Colonic mucosa (tissue), 4 donors: ENCODE results near the gene SHISA9. TPM values are rescaled to one million over a fixed set of nuclear protein-coding genes. Genes with fewer than 3 reads are reported as not detected.

Source experiments
- DNase-seq: peaks from one replicate; pipeline ENCODE4 v3.0.0-alpha.2; 2020
- H3K27ac ChIP-seq: fragments of 200-600 bp; one replicate; pipeline ENCODE4 v1.8.0; 2021
- H3K27me3 ChIP-seq: fragments of 200-600 bp; one replicate; pipeline ENCODE4 v1.8.0; 2021
- H3K36me3 ChIP-seq: fragments of 200-600 bp; one replicate; pipeline ENCODE4 v1.8.0; 2021
- H3K4me1 ChIP-seq: fragments of 200-600 bp; one replicate; pipeline ENCODE4 v1.8.0; 2021; ENCODE audit warnings: mild to moderate bottlenecking
- H3K4me3 ChIP-seq: fragments of 200-600 bp; one replicate; pipeline ENCODE4 v1.8.0; 2021
- H3K9ac ChIP-seq, 2 donors: one replicate each; pipeline ENCODE4 v1.7.0; 2013; ENCODE audit warnings: control low read depth in 2 of 2, low read depth in 2 of 2, low read length in 2 of 2
- H3K9me3 ChIP-seq: fragments of 200-600 bp; one replicate; pipeline ENCODE4 v1.8.0; 2021
- CTCF ChIP-seq: fragments of 200-600 bp; IDR thresholded peaks from one replicate; pipeline ENCODE4 v1.8.0; 2022; ENCODE audit warnings: antibody characterized with exemption, mild to moderate bottlenecking
- intact Hi-C: fragments of 100-400 bp; cut with DNase I; formaldehyde crosslinking; loops from one replicate; pipeline ENCODE4 v1.14.1; 2022
- total RNA-seq, 2 donors: library from RNA; stranded (reverse); fragmentation: NEBNext Ultra II Directional in 1 of 2; extraction: Animal tissue kit (Norgen Biotek cat#: 25700) in 1 of 2; gene quantifications; one replicate each; pipeline ENCODE4 v1.2.1, GENCODE V29; 2021
- donor health status: healthy.
- donor health status: DM: no; HTN: no; CAD: no.
- donor health status: DM: no; HTN: no; CAD: no.

SHISA9 gene
- total RNA-seq, 2 donors from 2014 or later, result 0.74 to 1.3 TPM

- H3K27ac ChIP-seq, result no peak overlapping the region
- DNase-seq, result no peak
- intact Hi-C loops, result no loop called here
- no peaks in the 10 kb centered on the region for H3K36me3 ChIP-seq
- H3K9ac ChIP-seq, result no peak overlapping the region
- H3K9me3 ChIP-seq, result no peaks in the 10 kb centered on the region
- H3K27me3 ChIP-seq, result no peaks in the 10 kb centered on the region
- H3K4me1 ChIP-seq, result no peaks in the 10 kb centered on the region
- no peak for TF ChIP-seq CTCF
- H3K4me3 ChIP-seq, result no peak overlapping the region
Measured at GRCh38 chr16:12885742-12886141, 15.7 kb upstream of the SHISA9 start.

GRCh38 chr16:12891836-12892235 is 9.6 kb upstream of the SHISA9 start:
- Histone ChIP-seq H3K4me1 (no peaks in the 10 kb centered on the region), H3K27ac (no peak overlapping the region), H3K27me3 (no peaks in the 10 kb centered on the region), H3K4me3 (no peak overlapping the region), H3K9ac (no peak overlapping the region), H3K36me3 (no peaks in the 10 kb centered on the region), H3K9me3 (no peaks in the 10 kb centered on the region)
- no peak for TF ChIP-seq CTCF
- no peak for DNase-seq
- intact Hi-C loops, result no loop called here

GRCh38 chr16:12893050-12893750 is 8.2 kb upstream of the SHISA9 start:
- TF ChIP-seq CTCF, result no peak
- Histone ChIP-seq H3K27ac (no peak overlapping the region), H3K27me3 (no peaks in the 10 kb centered on the region), H3K4me3 (no peak overlapping the region), H3K4me1 (no peaks in the 10 kb centered on the region), H3K9ac (no peak overlapping the region), H3K36me3 (no peaks in the 10 kb centered on the region), H3K9me3 (no peaks in the 10 kb centered on the region)
- DNase-seq, result no peak
- intact Hi-C loops, result no loop called here

GRCh38 chr16:12896562-12896961 is 4.8 kb upstream of the SHISA9 start:
- no peak overlapping the region for H3K4me3 ChIP-seq
- H3K27ac ChIP-seq, result no peak overlapping the region
- no peaks in the 10 kb centered on the region for H3K4me1 ChIP-seq
- DNase-seq, result no peak
- H3K36me3 ChIP-seq, result no peaks in the 10 kb centered on the region
- H3K9me3 ChIP-seq, result no peaks in the 10 kb centered on the region
- H3K27me3 ChIP-seq, result peaks cover 11% of the 10 kb centered on the region
- TF ChIP-seq CTCF, result no peak
- no peak overlapping the region for H3K9ac ChIP-seq
- intact Hi-C loops, result no loop called here

- Histone ChIP-seq H3K27ac (no peak overlapping the region), H3K4me3 (no peak overlapping the region), H3K4me1 (no peaks in the 10 kb centered on the region), H3K27me3 (peaks cover 19% of the 10 kb centered on the region), H3K9ac (no peak overlapping the region), H3K9me3 (no peaks in the 10 kb centered on the region), H3K36me3 (no peaks in the 10 kb centered on the region)
- DNase-seq, result no peak
- TF ChIP-seq CTCF, result no peak
- intact Hi-C loops, result no loop called here
Measured at GRCh38 chr16:12898551-12898950, 2.8 kb upstream of the SHISA9 start.
